Measurements from ENCODE around the gene ALOXE3.
"Not testable (repeated sequence)": the region's sequence is repeated elsewhere in the genome, so short reads cannot be mapped to it uniquely, and the experiment has no call there.

ALOXE3 gene

DNA sequence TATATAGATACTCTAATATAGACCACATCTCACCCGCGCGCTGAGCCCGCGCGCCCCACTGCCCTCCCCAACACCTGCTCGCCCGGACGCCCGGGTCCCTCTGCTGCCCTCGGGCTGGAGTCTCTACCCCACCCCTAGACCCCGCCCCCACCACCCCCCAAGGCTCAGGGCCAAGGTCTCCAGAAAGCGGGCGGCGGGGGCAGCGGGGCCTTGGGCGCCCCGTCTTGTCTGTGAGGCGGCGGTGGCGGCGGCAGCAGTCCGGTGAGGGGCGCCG lies 3.0 kb upstream of the ALOXE3 start:
- no peak for DNase-seq

DNA sequence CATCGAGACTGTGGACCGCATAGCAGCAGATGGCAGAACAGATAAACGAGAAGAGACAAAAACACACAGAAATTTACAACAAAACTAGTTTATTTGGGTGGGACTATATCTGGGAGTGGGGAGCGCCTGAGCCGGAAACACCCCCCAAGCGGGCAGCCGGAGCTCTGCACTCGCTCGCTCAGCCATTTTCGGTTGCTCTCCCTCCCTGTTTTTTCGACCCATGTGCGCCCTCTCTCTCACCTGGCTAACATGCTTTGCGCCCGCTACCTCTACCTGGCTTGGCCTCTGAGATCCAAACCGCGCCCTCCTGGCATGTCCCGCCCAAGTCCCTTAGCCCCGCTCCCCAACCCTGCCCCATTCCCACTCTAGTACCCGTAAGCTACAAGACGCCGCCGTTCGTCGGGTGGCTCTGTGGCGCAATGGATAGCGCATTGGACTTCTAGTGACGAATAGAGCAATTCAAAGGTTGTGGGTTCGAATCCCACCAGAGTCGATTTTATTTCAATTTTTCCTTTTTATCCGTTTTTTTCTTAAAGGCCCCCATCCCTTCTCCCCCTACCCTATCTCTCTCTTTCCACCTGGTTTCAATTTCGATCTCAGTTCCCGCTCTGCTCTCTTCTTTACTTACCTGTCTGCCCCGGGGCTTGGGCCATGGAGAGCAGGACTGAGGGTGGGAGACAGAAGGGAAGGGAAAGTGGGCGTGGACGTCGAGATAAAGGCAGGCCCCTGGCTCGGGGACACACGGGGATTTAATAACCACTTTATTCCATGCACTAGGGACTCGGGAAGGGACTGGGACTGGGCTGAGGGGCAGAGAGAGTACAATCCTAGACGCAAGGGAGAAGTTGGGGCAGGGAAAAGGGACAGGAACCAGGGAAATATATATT lies 2.4 kb upstream of the ALOXE3 start:
- DNase-seq: peak; percentile 76

DNA sequence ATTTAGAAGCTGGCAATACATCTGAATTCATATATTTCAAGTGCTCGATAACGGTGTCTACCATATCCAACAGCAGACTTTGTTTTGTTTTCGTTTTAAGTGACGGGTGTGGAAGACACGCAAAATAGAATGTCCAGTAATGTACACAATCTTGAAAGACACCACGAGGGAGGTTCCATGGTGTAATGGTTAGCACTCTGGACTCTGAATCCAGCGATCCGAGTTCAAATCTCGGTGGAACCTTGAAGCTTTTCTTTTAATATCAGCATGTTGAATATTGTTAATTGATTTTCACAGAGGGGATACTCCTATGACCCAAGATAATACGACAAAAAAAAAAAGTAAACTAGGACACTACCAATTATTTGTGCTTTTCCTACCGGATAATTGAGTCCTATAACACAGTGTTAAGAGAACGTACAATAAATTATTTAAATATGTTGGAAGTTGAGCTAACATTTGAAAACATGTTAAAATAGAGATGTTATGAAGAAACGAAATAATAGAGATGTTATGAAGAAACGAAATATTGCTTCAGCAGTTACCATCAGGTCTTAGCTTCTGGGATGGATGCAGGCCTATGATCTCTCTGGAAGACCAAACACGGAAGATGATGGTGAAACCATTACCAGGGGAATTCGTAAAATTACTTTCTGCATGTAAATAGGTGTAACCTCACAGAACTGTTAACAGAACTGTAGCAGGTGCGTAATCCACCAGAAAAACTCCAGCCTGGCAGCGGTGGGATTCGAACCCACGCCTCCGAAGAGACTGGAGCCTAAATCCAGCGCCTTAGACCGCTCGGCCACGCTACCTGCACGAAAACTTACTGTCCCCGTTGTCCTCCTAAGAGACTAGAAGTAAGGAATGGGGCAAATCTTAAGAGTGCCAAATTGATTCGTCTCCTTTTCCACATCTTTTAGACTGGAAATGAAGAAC lies 1.5 kb upstream of the ALOXE3 start:
- peak; percentile 93 for DNase-seq

DNA sequence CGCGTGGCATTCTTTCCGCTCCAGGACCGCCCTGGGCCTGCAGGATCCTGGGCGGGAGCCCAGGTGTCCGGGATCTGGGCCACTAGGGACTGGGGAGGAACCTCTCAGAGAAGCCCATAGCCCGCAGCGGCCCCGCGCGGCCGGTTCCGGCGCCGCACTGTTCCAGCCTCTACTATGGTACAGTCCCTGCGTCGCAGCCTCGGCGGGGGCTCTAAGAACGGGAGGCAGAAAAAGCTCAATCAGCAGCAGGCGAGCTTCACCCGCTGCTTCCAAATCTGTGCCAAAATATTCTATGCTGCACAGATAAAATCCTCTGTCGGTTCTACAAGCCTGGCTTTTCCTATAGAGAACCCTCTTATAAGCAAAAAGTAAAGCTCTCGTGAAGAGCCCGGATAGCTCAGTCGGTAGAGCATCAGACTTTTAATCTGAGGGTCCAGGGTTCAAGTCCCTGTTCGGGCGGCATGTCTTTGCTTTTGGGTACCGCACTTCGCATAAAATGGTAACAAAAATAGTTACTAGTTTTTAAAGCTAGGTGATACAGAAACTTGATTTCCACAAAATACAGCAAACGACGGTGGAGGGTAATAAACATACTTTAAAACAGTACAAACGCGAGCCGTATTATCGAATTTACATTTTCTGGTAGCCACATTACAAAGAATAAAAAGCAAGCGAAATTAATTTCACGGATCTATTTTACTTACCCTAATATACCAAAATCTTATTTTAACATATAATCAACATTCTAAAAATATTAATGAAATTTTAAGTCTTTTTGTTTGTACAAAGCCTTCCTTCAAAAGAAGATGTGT lies 661 bp upstream of the ALOXE3 start:
- DNase-seq: peak; percentile 89

DNA sequence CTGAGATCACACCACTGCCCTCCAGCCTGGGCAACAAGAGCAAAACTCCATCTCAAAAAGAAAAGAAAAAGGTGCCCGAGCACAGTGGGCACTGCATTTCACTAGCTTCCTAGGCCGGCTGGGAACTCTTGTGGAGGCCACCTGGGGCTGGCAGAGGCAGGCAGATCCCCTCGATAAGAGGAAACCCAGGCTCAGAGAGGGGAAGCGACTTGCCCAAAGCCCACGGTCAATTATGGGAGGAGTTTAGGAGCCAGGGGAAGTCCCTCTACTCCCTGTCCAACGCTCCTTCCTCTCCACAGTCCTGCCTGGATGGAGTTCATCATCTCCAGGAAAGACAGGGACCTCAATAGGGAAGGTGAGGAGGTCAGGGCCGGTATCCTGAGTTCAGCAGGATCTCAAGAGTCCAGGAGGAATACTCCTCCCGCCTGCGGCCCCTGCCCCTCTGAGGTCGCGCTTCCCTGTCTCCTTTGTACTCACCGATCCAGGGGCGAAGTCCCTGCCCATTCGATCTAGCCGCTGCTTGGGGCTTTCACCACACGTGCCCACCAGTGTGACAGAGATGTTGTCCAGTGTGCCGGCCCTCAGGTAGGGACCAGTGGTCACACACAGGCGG lies 841 bp downstream of the ALOXE3 start:
- no peak for DNase-seq

DNA sequence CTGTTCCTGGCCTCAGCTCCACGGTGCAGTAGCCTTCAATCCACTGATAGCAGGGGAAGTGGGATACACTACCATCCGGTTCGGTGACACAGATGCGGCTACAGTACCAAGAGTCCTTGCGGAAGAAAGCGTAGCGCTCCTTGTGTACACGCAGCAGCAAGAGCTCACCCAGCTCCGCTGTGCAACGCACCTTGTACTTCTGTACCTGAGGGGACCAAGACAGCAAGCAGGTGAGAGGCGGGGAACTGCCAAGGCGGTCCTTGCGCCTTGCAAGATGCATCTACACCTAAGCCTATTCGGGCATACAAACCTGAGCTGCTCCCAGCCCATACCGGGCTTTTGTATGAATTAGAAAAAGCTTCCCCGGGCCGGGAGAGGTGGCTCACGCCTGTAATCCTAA lies 1.5 kb downstream of the ALOXE3 start:
- no peak for DNase-seq

DNA sequence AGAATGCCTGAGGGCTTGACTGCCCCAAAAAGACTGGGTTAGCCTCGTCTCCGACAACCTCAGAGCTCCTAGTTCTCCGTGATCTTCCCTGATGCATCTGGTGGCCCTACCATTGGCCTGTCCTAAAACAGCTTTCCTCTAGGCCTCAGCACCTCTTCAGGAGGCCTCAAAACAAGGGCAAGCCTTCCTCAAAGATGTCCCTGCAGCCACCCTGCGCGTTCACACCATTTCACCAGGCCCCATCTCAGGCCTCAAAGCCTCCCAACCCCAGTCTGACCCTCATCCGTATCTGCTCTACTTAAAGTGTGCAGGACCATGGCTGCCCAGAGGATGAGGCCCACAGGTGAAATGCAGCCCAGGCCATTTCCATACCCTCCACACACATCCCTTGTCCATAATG lies 7.4 kb downstream of the ALOXE3 start:
- DNase-seq: no peak

DNA sequence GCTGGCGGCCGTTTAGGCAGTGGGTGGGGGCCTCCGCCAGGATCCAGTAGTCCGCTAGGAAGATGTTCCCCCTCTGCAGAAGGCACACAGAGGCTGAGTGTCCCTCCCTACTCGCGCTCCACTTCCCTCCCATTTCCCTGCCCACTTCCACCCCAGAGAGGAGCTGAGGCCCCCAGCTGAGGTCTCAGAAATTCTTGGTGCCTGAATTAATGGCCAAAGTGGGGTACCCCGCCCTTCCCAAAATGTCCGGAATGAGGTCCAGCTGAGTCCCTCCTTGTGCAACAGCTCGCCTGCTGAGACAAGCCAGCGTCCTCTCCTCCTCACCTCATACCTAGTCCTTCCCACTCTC lies 7.9 kb downstream of the ALOXE3 start:
- no peak for DNase-seq

DNA sequence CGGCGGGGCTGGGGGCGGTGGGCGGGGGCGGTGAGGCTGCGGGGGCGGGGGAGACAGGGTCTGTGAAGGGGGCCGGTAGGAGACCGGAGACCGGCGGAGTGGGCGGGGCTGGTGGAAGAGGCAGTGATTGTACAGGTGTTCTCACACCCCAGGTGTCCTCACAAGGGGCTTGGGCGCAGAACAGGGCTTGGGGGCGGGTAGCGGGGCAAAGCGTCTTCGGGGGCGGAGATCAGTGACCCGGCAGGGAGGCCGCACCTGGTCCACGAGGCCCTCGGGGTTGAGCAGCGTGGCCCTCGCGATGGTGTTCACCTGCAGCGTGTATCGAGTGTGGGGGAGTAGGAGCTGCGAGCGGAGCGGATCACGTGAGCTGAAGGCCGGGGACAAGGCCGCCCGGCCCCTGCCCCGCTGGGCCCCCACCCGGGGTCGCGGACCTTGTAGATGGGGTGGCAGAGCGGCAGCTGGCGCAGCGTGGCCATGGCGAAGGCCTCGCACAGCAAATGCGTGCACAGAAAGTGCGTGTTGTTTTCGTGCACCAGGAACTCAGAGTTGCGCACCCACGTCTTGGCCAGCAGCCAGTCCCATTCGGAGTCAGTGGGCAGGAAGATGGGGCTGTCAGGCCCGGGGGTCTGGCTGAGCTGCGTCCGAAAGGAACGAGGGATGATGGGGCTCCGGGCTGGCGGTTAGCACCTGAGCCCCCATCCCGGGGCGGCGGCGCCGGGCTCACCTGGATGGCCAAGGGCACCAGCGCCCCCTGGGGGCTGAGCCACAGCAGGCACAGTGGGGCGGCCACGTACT lies 8.5 kb downstream of the ALOXE3 start:
- DNase-seq: peak; percentile 83

DNA sequence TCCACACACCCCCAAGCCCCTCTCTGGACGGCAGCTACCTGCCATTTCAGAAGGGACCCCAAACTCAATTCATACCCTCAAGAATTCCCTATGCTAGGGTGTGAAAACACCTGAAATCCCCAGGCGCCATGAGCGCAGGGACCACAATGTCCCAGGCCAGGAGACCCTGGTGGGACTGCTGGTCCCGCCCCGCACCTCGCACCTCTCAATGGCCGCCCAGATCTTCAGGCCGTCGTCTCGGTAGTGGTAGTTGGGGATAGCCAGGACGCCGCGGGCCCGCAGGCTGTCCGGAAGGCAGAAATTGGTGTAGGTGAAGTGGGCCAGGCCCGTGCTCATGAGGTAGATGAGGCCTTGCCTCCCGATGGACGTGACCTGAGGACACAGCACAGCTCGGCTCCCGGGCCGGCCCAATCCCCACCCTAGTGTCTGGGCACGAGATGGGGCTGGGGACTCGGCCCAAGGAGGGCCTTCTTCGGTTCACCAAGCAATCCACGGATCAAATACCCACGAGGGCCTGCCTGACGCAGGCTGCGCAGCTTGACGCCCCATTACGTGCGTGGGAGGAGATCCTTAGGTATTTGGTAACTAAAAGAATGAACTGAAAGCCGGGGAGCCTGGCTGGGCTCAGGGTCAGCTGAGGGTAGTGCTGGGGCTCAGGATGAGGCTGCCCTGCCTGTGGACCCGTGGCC lies 9.2 kb downstream of the ALOXE3 start:
- DNase-seq: no peak

DNA sequence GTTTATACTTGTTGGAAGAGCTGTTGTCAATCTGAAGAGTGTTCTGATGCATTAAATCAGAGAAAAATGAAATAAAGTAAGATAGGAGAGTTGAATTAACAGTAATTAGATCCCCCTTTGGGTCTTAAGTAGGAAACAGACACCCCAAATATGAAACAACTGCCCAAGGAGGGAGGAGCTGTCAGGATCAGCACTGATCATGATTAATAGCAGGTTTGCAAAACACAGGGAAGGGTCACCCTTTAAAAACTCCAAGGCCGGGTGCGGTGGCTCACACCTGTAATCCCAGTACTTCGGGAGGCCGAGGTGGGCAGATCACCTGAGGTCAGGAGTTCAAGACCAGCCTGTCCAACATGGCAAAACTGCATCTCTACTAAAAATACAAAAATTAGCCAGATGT lies 11.3 kb downstream of the ALOXE3 start:
- not testable (repeated sequence) for DNase-seq

DNA sequence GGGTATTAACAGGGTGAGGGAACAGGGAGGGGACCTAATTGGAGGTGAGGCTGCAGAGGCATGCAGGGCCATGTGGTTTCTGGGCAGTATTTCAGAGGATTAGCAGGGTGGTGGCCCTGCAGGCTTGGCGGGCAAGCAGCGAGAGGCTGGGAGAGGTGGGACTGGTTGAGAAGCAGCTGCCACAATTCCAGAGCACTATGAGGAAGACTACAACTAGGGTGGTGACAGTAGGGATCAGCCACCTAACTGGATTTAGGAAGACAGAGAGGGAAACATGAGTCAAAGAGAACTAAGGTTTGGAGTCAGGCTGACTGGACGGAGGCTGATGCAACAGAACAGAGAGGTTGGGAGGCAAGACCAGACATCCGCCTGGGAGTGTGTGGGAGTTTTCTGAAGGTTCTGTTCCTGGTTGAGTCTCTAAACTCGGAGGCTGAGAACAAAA lies 12.3 kb downstream of the ALOXE3 start:
- DNase-seq: no peak

DNA sequence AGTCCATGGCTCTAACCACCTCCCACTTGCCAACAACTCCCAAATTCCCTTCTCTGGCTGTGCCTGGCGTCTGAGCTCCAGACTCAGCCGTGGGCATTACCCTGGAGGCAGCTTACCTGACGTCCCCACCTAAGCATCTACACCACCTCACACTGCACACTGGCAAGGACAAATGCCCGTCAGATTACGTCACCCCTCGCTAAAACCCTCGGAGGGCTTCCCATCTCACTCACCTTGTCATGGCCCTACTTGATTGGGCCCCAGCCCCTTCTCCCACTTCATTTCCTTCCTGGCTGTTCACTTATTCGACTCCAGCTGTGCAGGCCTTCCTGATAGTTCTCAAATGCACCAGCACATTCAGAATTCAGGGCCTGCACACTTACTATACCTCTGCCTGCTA lies 13.4 kb downstream of the ALOXE3 start:
- no peak for DNase-seq

DNA sequence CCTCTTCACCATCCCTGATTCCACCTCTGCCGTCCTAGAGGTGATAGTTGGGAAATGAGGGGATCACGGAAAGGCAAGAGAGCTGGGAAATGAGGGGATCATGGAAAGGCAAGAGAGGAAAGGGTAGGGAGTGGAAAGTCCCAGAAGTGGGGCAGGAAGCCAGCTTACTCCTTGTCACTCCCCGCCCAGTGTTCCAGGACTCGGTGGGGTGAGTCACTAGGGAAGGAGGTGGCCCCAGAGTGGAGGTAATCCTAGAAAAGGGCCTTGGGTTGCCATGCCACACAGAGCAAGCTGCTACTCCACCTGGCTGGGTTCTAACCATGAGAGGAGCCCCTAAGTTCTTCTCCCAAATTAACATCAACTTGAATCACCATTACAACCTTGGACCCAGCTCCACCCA lies 14.8 kb downstream of the ALOXE3 start:
- no peak for DNase-seq

DNA sequence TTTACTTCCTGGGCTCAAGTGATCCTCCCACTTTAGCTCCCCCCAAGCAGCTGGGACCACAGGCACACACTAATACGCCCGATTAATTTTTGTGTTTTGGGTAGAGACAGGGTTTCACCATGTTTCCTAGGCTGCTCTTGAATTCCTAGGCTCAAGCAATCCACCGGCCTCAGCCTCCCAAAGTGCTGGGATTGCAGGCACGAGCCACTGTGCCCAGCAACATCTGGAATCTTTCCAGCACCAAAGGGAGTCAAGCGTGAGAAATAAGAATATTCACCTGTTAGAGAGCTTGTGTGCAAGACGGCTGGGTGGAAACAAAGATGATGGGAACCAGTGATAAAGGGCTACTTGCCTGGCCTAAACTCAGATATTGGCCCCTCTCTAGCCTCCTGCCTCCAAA lies 16.6 kb downstream of the ALOXE3 start:
- no peak for DNase-seq

DNA sequence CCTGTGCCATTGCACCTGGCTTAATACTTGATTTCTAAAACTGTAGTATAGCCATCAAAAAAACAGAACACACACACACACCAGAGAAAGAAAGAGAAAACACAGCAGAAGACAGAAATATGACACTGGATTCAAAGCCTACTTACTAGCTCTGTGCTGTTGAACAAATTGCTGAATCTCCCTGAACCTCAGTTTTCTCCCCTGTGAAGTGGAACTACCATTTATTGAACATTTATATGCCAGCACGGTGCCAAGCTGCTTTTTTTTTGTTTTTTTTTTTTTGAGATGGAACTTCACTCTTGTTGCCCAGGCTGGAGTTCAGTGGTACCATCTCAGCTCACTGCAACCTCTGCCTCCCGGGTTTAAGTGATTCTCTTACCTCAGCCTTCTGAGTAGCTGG lies 17.6 kb downstream of the ALOXE3 start:
- DNase-seq: no peak

DNA sequence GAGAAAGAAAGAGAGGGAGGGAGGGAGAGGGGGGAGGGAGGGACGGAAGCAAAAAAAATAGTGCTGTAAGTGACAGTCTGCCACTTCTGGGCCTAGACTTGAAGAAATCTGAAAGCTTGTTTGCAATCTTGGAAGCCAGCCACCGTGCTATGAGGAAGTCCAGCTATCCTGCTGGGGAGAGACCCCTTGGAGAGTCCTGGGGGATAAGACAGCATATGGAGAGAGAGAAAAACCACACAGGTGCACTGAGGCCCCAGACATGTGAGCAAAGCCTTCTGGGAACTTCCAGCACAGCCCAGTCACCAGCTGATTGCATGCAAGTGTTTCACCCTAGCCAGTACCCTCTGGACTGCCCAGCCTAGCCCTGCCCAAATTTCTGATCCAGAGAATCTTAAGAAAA lies 18.2 kb downstream of the ALOXE3 start:
- no peak for DNase-seq

DNA sequence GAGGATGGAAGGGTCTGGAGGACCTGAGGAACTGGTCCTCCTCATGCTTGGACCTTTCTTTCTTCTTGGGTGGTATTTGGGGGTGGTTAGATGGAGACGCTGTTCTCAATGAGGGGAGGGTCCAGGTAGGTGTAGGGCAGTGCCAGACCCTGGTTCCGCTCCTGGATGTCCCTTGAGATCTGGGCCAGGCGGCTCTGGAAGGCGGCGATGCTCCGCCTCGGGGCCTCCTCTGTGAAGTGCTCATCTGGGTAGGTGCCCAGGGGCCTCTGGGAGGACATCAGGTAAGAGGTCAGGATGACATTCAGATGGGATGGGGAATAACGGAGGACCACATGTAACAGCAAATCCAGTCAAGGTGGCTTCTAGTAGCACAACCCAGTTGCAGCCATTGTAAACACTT lies 21.8 kb downstream of the ALOXE3 start:
- no peak for DNase-seq

DNA sequence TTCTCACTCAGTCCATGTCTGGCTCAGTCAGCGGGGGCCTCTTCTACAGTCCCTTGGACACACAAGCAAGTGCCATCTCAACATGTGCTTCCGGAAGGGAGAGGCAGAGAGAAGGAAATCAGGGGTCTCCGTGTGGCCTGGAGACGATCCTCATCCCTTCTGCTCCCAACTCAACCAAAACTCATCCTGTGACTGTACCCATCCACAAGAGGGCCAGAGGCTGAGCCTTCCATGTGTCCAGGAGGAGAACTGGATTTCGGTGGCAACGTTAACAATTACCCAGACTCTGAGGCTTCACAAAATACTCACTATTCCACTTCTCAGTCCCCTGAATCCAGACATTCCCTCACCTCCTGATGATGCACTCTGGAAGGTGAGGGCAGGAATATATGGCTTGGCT lies 23.0 kb downstream of the ALOXE3 start:
- DNase-seq: no peak

DNA sequence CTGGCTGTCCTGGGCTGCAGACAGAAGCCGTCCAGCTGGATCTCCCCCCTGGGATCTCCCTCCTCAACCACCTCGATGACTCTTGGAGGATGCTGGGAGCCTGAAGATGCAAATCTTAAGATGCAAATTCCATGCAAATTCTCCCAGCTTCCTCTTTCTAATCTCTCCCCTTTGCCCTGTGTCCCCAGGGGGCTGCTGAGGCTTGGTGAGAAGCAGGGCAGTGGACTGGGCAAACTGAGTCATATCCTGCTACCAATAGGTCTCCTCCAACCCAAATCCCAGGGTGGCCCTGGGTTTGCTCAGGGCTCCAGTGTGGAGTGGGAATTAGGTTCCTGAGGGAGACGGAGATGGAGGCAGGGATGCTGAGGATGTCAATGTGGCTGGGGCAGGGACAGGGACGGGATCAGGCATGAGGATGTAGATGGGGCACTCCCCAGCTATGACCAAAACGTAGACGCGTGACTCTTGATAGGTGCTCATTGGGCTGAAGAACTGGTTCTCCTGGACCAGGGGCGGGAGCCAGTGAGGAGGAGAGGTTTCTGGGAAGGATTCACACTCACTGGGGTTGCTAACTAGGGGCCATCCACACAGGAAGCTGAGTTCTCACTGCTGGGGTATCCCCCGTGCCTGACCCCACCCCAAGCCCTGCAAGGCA lies 27.2 kb downstream of the ALOXE3 start:
- no peak for DNase-seq

DNA sequence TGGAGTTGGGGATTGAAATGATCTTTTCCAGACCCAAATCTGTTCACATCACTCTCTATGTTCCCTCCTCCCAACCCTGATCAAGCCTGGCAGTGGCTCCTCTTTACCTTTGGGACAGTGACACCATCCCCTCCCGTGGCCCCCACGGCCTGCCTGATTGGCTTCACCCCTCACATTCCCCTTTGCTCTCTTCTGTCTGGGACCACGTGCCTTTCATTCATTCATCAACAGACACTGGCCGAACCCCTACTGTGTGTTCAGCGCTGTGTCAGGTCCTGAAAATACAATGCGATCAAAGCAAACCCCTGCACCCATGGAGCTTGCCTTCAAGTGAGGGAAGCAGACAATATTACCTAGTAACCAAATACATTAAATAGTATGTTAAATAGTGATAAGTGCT lies 28.6 kb downstream of the ALOXE3 start:
- DNase-seq: no peak

Data from CD4-positive, alpha-beta T cell treated with Interleukin-12 subunit alpha and Interleukin-12 subunit beta, for 1 hour (primary cell).